ENCODE results near the gene ZFP36L2.
A peak's percentile ranks its signal among the peaks of the same experiment; 100 is the strongest.

Gene ZFP36L2

DNA sequence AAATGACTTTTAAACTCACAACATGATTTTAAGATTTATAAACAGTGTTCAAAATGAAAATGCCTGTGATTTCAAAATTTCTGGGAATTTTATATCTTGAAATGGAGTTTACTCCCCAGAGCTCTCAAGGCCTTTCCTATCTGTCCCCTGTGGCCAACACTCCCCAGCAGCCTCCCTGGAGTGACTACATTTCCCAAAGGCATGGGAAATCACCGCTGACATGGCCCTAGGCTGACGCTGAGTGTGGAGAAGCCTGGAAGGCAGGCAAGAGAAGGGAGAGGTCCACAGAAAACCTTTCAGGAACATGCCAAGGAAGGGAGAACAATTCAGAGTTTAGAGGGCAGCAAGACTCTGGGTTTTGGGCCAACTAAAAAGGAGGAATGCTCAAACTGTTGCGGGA lies 20.2 kb upstream of the ZFP36L2 start:
- DNase-seq (ENCODE audit: low read depth in 2 of 2): no peak

DNA sequence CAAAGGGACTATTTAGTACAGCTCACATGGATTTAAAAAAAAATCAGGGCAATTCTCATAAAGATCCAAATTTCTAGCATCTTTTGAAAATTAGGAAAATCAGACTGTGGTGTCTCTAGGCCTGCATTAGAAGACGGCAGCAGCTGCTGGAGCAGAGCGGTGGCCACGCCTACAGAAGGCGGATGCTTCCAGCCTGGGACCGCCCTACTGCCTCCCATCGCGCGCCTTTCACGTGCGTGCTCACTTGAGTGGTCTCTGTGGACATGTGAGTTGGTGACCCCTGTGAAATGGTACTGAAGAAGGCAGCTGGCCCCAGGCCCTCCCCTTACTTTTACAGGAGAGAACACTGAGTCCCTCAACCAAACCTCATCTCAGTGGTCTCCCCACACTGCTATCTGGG lies 15.2 kb upstream of the ZFP36L2 start:
- no peak for DNase-seq (ENCODE audit: low read depth in 2 of 2)

- no peak for DNase-seq (ENCODE audit: low read depth in 2 of 2)
Measured at GRCh38 chr2:43240766-43241150, 14.4 kb upstream of the ZFP36L2 start.

GRCh38 chr2:43239981-43240765 lies 13.8 kb upstream of the ZFP36L2 start:
- no peak for DNase-seq (ENCODE audit: low read depth in 2 of 2)

DNA sequence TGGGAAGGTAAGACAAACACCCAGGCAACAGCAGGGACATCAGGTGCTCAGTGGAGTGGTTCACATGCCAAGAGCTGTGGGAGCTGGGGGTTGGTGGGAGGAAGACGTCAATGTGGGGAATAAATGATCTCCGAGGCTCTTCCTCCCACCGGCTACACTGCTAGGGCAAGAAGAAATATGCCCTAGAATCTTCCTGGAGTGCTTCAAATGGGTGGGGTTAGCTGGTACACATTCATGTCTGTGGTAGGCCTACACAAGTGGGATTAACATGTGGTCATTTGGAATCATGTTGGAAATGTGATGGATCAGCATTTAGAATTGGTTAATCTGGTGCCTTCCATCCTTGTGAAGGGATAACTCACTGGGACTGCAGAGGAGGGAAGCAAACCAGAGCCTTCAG lies 12.4 kb upstream of the ZFP36L2 start:
- no peak for DNase-seq (ENCODE audit: low read depth in 2 of 2)

DNA sequence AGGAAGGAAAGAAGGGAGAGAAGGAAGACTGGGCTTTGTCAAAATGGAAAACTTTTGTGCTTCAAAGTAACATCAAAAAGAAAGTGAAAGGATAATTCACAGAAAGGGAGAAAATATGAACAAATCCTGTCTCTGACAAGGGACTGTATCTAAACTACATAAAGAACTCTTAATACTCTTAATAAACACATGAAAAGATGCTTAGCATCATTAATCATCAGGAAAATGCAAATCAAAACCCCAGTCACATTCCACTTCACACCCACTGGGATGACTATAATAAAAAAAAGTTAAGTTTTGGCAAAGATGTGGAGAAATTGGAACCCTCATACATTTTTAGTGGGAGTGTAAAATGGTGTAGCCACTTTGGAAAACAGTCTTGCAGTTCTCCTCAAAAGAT lies 11.8 kb upstream of the ZFP36L2 start:
- DNase-seq (ENCODE audit: low read depth in 2 of 2): no peak

DNA sequence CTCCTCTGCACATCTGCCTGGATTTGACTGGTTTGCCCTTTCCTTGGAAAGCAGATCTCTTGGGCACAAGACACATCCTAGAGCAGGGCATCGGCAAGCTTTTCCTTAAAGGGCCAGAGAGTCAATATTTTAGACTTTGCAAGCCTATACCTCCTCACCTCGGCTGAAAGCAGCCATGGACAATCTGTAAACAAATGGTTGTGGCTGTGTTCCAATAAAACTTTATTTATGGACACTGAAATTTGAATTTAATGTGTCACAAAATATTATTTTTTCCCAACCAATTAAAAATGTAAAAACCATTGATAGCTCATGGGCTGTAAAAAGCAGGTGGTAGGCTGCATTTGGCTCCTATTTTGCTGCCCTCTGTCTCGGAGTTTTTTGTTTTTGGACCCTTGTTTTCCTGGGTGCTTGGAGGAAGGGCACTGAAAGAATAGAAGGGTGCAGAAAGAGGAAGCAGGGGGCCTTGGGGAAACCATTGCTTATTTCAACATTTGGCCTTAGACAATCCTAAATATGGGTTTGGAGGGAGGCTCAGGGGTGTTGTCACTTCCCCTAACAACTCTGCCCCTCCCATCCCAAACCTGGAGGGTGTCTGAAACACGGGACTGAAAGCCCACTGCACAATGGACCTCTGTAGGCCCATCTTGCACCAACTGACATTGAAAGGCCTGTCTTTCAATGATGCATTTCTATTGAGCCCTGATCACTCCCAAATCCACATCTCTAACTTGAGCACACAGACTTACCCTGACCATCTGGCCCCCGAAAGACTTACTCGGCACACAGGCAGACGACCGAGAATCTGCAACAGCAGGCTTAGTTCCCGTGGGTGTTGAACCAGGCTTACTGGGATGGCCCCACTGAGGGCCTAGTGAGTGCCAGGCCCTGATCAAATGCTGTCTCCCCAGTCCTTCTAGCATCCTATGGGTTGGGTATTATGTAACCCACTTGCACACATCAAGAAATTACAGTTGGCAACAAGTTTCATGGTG lies 7.1 kb upstream of the ZFP36L2 start:
- no peak for DNase-seq (ENCODE audit: low read depth in 2 of 2)

- DNase-seq (ENCODE audit: low read depth in 2 of 2): no peak
Measured at GRCh38 chr2:43230951-43231827, 4.8 kb upstream of the ZFP36L2 start.

DNA sequence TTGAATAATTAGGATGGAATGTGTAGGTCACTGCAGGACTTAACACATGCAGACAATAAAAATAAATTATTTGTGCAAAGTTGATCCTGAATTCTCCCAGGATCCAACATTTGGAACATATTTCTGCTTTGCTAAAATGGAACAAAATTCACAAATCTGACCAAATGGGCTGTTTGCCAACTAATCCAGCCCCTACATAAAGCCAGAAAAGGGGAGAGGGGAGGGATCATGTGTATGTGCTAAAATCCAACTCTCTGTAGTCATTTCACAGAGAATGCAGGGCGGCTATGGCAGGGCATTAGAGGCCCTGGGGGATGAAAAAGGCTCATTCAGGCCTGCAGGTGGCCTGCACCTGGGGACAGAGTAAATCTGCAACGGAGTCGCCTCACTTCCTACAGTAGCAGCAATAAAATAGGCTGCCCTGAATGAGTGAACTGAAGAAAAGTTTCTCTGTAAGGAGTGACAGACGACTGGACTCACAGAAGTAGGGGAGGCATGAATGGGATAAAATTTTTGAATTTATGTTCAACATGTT lies 4.0 kb upstream of the ZFP36L2 start:
- no peak for DNase-seq (ENCODE audit: low read depth in 2 of 2)

DNA sequence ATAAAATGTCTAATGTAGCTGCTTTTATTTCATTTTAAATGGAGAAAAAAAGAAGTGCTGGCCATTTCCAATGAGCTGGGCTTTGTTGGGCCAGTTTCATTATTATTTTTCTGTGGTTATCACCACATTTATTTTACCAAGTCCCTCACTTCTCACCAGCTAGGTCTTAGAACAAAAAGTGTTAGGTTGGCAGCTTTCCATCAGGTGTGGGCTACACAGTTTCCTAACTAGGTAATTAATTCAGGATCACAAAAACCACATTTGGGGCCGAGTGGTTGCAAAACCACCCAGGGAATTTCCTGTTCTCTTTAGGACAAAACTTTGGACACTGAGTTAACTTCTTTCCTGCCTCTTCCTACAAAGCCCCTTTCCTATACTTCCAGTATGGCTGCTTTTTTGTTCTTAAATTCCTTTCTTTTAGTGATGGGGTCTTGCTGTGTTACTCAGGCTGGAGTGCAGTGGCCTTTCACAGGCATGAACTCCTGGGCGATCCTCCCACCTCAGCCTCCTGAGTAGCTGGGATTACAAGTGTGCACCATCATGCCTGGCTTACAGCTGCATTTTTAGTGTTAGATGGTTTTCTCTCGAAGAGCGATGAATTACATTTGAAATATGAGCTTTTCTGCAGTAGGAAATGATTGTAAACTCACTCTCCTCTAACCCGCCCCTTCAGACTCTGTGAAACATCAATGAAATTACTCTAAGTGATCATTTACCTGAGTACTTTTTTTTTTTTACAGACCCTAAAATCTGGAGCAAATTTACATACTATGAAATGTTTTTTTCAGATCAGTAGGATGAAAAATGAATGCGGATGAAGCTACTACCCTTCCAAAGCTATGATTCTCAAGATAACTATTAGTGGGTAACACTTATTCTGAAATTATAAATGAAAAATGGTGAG lies 2.6 kb upstream of the ZFP36L2 start:
- no peak for DNase-seq (ENCODE audit: low read depth in 2 of 2)

GRCh38 chr2:43228321-43228751 lies 1.9 kb upstream of the ZFP36L2 start:
- DNase-seq (ENCODE audit: low read depth in 2 of 2): no peak

DNA sequence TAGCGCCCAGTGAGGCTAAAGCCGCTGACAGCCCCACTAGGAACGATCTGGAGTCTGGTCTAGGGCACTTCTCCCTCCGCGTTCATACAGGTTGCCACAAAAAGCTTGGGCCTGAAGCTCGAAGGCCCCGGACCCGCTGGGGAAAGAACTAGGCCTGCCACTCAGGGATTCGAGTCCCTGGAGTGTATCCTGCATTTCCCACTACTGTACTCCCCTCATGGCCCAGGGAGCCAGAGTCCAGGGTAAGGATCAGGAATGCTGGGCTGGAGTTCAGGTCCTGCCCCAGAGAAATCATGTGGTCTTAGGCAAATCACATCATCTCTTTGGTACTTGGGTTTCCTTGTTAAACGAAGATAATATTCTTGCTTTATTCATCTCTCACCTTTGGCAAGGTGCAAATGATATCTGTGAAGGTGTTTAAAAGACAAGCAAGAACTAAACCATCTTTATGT lies 1.4 kb upstream of the ZFP36L2 start:
- DNase-seq (ENCODE audit: low read depth in 2 of 2): no peak

DNA sequence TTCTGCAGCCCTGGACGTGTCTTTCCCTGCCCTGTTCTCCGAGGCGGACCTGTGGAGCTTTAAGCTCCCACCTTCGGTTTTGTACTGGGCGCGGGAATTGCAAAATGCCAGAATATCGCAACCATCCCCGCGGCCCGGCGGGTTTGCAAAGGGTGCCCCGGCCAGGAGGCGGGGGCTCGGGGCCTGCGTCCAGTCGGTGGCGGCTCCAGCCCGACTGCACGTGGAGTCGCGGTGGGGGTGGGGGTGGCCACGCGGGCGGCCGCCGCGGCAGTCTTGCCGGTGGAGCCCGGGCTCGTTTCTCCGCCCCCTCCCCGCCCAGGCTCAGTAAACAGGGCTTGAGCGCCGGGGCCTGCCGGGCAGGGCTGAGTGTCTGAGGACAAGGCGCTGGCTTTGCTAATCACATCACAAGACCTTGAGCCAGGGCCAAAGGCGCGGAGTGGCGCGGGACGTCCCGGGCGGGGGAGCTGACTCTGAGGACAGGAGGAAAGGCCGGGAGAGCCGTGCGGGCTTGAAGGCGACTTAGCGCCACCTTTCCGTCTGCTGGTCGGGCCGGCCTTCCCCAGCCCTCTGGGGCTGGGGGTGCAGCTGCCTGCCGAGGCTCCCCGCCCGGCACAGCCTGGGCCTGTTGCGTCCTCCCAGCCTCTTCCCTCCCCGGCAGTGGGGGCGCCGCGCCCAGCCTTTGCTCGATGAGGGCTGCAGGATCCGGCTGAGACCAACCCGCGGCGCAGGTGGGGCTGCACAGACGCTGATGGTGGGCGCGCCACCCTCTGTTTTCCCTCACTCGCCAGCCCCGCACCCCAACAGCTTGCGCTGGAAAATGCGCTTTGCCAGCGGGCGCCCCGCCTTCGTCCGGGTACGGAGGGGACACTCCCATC lies 786 bp upstream of the ZFP36L2 start:
- DNase-seq (ENCODE audit: low read depth in 2 of 2): peak; percentile 39 to 69

DNA sequence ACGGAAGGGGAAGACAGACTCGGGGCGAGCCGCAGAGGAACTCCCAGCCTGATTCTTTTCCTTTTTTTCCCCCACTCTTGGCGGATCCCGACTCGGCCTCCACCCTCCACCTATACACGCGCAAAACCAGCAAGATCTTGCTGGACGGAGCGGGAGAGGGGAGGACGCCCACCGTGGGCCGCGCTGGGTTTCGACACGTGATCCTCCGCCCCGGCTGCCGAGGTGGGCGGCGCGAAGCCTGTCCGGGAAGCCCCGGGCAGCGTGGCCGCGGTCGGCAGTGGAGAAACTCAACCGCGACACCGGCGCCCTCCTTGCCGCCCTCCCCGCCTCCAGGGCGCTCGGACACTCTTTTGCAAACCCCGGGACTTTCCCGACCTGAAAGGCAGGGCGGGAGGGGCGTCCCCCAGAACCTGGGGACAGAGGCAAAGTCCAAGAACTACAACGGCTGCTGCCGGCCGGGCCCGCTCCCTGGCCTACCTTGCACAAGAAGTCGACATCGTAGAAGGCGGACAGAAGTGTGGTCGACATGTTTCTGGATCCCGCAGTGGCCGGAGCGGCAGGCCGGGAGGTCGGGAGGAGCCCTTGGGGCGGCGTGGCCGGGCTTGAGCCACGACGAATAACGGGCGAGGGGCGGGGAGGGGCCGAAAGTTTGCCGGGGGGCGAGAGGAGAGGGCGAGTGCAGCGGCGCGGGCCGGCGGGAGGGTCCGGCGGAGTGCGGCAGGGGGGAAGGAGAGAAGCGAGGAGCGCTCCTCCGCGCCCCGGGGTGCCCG lies 433 bp downstream of the ZFP36L2 start:
- peak; percentile 44 to 71 for DNase-seq (ENCODE audit: low read depth in 2 of 2)

- DNase-seq (ENCODE audit: low read depth in 2 of 2): peak; percentile 35 to 64
Measured at GRCh38 chr2:43225093-43225787, 1.2 kb downstream of the ZFP36L2 start.

GRCh38 chr2:43224571-43225092 lies 1.8 kb downstream of the ZFP36L2 start:
- peak in 1 of 2 donors; percentile 33 for DNase-seq (ENCODE audit: low read depth in 2 of 2)

- DNase-seq (ENCODE audit: low read depth in 2 of 2): peak; percentile 56 to 60
Measured at GRCh38 chr2:43224131-43224570, 2.3 kb downstream of the ZFP36L2 start.
